Erythroblast (primary cell): ENCODE results near the gene ANO10.

Source experiments
- GATA1 ChIP-seq: IDR thresholded peaks from 2 replicates; pipeline ENCODE4 v1.6.1; 2011; ENCODE audit warnings: low read depth, mild to moderate bottlenecking, control low read depth, low read length, moderate library complexity
- POLR2A ChIP-seq: IDR thresholded peaks from 2 replicates; pipeline ENCODE4 v1.6.1; 2011; ENCODE audit warnings: mild to moderate bottlenecking, low read length

DNA sequence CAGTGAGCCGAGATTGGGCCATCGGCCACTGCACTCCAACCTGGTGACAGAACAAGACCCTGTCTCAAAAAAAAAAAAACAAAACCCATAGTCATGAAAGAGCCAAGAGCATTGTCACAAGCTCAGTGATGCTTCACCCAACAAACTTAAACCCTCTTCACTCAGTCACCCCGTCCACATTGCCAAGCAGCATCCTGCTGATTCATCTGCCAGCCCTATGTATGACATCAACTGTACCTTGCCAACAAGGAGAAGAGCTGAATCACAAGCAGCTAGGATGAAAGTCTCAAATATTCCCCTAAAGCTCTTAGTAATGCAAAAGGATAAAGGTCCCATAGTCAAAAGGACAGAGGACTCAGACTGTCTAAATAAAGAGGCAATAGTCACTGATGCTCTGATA is 90.0 kb downstream of the ANO10 start:
- TF ChIP-seq POLR2A (no peak), GATA1 (no peak)
